Hematopoietic multipotent progenitor cell treated with erythropoietin and hydrocortisone succinate and interleukin-3 and kit ligand, for 17 days (in vitro differentiated cells): ENCODE measurements around the gene DBNL.

Source experiments
- DNase-seq: peaks from one replicate; pipeline ENCODE4 v3.0.0-alpha.2; 2015; ENCODE audit warnings: low spot score

Gene DBNL

DNA sequence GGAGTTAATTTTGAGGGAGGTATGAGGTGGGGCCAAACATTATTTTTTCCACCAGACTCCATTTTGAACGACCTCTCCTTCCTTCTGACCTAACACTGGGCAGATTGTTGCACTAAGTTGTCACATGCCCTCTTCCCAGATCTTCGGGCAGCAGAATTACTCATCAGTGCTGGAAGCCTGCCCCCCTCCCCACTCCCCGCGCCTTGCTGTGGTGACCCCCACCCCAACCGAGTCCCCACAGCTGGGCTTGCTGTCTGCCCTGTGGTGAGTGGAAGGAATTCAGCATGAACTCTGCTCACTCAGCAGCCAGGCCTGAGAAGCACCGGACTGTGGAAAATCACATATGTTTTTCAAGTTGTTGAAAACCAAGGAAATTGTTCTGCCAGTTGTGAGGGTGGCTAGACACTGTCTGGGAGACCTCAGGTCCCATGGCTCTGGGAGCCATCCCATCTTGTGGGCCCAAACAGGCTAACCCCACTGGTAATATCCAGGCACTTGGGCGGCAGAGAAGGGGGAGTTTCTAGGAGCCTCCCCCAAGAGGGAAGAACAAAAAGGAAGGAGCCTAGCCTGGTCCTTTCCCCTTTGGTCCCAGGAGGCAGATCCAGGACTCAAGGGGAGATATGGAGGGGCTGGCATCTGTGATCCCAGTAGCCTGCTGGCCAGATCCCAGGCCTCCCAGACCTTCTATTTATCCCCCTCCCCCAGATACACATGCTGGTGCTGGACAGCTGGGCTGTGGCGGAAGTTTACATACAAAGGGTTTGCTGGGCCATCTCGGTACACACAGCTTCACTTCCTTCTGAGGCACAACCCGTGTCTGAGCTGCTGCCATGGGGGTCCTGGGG is 56.2 kb downstream of the DBNL start:
- DNase-seq = no peak

- DNase-seq = no peak
These were observed 56.9 kb downstream of the DBNL start for GRCh38 chr7:44101303-44101965.

- no peak for DNase-seq
These were observed 57.7 kb downstream of the DBNL start for GRCh38 chr7:44101966-44102845.

DNA sequence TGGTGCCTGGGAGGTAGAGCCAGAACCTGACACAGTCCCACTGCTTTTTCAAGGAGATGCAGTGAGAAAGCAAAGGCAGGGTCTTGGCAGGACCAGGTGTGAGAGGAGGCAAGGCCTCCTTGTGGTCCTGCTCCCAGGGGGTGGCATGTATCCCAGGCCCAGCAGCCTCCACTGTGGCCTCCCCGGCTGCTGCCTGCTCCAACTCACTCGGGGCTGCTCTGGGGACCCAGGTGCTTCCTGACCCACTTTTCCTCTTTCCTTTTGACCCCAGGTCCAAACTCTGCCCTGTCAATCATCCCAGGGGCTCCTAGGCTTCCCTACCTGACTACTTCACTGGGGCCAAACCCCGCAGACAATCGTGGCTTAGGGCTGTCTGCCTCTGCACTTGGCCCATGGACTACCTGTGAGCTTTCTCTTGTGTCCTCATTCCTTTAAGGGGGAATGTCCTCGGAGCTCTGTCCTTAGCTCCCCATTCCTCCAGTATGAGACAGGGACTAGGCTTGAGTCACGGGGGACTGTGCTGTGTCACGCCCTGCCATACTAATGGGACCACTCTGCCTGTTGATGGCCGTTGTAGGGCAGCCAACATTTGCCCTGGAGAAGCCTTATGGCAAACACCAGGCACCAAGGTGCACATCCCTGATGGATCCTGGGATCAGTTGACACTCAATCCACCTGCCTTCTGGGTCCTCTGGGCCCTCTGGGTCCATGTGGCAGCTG is 58.5 kb downstream of the DBNL start:
- no peak for DNase-seq

GRCh38 chr7:44103566-44103922 is 59.0 kb downstream of the DBNL start:
- DNase-seq = no peak

DNA sequence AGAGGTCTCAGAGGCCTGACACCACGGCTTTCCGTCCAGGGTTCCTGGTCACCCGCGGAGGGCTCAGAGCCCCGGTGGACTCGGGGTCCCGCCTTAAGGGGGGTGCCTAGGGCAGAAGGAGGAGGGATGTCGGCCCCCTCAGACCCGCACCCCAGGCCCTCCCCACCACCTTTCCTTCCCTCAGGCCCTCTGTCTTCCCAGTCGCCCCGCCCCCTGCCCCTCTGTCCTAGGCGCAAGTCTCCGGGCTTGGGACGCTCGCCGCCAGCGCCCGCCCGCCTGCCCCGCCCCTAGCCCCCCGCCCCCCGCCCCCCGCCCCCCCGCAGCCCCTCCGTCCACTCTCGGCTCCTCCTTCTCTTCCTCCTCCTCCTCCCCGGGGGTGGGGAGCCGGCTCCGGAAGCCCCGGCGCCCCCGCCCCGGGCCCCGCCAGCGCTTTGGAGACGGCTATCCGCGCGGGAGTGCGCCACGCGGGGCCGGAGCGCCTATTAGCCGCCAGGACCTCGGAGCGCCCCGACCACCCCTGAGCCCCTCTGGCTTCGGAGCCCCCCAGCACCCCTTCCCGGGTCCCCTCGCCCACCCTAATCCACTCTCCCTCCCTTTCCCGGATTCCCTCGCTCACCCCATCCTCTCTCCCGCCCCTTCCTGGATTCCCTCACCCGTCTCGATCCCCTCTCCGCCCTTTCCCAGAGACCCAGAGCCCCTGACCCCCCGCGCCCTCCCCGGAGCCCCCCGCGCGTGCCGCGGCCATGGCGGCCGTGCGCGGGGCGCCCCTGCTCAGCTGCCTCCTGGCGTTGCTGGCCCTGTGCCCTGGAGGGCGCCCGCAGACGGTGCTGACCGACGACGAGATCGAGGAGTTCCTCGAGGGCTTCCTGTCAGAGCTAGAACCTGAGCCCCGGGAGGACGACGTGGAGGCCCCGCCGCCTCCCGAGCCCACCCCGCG is 59.7 kb downstream of the DBNL start, which contains the start of gene AEBP1:
Gene AEBP1 (plus strand): TSS at position 423 of the 937 bp plus-strand sequence. CDS start 321 bp downstream, at position 744.
- DNase-seq = no peak

DNA sequence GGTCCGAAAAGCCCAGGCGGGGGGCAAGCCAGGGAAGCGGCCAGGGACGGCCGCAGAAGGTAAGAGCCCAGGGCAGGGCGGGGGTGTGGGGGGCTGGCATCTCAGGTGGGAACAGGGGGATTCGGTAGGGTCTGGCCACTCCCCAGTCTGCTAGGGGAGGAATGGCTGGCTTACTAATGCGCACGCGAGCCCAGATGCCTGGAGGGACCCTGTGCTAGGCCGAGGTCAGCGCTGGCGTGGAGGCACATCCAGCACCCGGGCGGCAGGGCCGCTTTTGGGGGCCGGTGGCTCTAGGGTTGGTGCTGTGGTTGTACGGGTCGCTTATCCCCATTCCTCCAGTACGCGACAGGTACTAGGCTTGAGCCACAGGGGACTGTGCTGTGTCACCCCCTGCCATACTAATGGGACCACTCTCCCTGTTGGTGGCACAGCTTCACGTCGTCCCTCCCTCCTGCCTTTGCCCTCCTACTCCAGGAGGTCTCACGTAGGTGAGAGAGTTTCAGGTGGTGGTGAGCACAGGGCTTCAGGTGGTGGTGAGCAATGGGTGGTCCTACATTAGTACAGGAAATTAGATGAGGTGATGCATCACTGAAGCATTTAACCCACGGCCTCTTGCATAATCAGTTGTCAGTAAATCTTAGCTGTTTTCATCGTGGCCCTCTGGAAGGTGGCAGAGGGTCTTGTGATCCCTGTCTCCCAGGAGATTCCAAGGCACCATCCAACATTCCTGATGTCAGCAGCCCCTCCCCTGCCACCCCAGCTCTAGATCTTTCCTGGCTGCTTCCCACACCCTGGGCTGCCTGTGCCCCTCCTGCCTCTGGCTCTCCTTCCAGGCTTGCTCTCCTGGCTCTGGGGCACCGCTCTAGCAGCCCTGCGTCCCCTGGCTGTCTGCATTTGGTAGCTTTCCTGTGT is 60.6 kb downstream of the DBNL start:
- DNase-seq = no peak

- no peak for DNase-seq
These were observed 61.3 kb downstream of the DBNL start for GRCh38 chr7:44105832-44106231.

GRCh38 chr7:44106311-44107065 is 62.0 kb downstream of the DBNL start:
- DNase-seq = no peak

GRCh38 chr7:44107116-44107960 is 62.8 kb downstream of the DBNL start:
- DNase-seq = no peak

DNA sequence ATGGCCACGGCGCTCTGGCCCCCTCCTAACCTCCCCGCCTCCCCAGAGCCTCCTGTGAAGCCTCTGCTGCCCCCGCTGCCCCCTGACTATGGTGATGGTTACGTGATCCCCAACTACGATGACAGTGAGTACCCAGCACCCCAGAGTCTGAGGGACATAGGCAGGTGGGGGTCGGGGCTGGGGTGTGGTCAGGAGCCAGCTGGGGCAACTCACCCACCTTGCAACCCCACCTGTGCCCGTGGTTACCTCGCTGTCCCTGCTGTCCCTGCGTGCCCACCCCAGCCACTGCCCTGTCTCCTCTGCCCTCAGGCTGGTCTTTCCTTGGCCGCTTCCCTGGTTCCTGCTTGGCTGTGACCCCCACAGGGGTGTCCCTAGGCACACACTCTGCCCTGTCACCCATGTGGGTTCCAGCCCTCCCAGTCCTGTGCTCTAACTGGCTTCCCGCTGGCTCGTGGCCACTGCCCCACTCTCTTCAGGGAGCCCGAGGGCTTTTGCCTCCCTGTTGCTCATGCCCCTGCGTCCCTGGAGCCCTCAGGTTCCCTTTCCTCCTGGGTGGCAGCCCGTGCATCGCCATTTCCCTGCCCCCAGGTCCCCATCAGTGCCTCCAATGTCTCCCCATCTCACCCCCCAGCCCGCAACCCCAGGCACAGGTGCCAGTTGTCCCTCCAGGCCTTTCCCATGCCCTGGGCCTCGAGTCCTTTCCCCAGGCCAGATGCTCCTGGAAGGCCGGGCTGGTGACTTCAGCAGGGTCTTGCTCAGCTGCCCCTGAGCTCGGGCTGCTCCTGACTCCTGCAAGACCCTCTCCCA is 63.7 kb downstream of the DBNL start:
- no peak for DNase-seq

DNA sequence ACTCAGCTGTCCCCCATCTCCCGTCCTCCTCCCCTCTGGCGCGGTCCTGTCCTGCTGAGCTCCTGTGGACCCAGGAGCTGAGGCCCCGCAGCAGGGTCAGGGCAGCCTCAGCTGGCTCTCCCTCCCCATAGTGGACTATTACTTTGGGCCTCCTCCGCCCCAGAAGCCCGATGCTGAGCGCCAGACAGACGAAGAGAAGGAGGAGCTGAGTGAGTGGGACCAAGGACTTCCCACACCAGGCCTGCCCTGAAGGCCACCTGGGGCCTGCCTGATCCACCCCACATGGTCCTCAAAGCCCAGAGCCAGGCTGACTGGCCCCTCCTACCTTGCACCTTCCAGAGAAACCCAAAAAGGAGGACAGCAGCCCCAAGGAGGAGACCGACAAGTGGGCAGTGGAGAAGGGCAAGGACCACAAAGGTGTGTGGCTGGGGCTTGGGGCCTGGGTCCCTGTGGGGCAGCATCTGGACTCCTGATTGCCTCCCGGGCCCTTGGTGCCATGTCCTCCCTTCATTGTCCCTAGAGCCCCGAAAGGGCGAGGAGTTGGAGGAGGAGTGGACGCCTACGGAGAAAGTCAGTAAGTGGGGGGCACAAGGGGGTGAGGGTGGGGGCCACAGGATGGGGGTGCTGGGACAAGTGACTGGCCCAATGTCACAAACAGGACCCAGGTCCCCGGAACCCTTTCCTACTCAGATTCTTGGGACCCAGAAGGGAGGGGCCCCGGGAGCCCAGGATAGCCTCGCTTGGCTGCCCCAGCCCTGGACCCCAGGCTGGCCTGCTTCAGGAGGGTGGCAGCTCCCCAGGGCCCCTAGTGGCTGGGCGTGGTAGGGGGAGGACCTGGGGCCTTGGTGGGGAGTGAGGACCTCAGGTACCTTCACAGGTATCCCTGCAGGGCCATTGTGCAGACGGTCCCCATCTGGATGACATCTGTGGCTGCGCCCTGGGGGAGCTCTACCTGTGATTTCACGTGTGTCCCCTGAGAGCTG is 64.6 kb downstream of the DBNL start:
- DNase-seq = no peak

DNA sequence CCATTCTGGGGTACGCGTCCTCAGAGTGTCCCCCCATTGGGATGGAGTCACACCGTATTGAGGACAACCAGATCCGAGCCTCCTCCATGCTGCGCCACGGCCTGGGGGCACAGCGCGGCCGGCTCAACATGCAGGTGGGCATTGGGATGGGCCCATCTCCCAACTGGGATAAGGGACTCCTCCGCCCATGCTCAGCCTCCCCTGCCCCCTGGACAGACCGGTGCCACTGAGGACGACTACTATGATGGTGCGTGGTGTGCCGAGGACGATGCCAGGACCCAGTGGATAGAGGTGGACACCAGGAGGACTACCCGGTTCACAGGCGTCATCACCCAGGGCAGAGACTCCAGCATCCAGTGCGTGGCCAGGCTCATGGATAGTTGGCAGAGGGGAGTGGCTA is 65.5 kb downstream of the DBNL start:
- DNase-seq = no peak

DNA sequence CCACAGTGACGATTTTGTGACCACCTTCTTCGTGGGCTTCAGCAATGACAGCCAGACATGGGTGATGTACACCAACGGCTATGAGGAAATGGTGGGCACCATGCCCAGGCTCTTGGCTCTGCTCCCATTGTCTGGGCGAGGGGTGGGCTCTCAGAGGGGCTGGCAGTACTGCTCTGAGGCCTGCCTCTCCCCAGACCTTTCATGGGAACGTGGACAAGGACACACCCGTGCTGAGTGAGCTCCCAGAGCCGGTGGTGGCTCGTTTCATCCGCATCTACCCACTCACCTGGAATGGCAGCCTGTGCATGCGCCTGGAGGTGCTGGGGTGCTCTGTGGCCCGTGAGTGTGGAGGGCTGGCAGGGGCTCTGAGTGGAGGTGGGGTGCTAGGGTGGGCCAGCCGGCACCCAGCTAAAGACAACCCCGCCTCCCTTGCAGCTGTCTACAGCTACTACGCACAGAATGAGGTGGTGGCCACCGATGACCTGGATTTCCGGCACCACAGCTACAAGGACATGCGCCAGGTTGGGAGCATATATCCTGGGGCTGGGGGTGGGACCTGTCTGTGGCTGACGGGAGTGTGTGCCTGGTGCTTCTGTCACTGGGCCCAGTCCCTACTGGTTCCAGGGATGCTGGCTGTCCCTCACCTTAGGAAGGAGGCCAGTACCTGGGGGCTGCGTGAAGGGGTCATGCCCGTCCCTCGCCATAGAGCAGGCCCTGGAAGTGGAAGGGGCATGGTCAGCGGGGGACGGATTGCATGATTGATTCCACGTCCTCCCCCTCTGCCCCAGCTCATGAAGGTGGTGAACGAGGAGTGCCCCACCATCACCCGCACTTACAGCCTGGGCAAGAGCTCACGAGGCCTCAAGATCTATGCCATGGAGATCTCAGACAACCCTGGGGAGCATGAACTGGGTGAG is 66.5 kb downstream of the DBNL start:
- no peak for DNase-seq
